Measurements from ENCODE around the gene CUZD1.

- no peak for TF ChIP-seq EZH2 (IDR thresholded peaks at IDR 0.05; ENCODE audit: borderline replicate concordance, low read length)
- TF ChIP-seq, protein P1, sequence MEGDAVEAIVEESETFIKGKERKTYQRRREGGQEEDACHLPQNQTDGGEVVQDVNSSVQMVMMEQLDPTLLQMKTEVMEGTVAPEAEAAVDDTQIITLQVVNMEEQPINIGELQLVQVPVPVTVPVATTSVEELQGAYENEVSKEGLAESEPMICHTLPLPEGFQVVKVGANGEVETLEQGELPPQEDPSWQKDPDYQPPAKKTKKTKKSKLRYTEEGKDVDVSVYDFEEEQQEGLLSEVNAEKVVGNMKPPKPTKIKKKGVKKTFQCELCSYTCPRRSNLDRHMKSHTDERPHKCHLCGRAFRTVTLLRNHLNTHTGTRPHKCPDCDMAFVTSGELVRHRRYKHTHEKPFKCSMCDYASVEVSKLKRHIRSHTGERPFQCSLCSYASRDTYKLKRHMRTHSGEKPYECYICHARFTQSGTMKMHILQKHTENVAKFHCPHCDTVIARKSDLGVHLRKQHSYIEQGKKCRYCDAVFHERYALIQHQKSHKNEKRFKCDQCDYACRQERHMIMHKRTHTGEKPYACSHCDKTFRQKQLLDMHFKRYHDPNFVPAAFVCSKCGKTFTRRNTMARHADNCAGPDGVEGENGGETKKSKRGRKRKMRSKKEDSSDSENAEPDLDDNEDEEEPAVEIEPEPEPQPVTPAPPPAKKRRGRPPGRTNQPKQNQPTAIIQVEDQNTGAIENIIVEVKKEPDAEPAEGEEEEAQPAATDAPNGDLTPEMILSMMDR (IDR thresholded peaks at IDR 0.05; ENCODE audit: low read length), result no peak
These were observed 32.9 kb downstream of the CUZD1 start for GRCh38 chr10:122812751-122813150.
